Loucy (cell line): Measurements from ENCODE around the gene JKAMP.

ENCODE experiments used
- EZH2phosphoT487 ChIP-seq: fragments of 200-600 bp; IDR thresholded peaks from 2 replicates; pipeline ENCODE4 v1.6.1; 2018; ENCODE audit warnings: antibody characterized with exemption, mild to moderate bottlenecking, moderate library complexity, borderline replicate concordance
- TF ChIP-seq, protein P1 (sequence below): fragments of 200-600 bp; sonication (generic); conservative IDR thresholded peaks from 2 replicates; pipeline ENCODE4 v1.5.1; 2014; ENCODE audit warnings: mild to moderate bottlenecking, antibody characterized with exemption, low read length

DNA sequence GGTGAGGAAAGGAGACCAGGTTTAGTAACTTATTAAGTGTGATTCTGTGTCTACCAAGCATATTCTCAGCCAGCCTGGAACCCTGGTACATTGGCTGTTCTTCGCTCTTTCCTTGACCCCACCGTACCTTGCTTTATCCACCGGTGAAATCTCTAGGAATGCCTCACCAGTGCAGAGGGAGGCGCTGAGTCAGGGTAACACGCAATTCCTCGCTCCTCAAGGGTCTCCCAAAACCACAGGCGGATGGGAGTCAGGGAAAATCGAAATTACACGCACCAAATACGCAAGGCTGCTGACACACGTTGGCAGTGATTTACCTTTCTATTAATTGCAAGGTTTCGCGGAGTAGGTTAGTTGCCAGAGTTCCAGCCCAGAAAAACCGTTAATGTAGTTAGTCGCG is 954 bp upstream of the JKAMP start:
- TF ChIP-seq, protein P1, sequence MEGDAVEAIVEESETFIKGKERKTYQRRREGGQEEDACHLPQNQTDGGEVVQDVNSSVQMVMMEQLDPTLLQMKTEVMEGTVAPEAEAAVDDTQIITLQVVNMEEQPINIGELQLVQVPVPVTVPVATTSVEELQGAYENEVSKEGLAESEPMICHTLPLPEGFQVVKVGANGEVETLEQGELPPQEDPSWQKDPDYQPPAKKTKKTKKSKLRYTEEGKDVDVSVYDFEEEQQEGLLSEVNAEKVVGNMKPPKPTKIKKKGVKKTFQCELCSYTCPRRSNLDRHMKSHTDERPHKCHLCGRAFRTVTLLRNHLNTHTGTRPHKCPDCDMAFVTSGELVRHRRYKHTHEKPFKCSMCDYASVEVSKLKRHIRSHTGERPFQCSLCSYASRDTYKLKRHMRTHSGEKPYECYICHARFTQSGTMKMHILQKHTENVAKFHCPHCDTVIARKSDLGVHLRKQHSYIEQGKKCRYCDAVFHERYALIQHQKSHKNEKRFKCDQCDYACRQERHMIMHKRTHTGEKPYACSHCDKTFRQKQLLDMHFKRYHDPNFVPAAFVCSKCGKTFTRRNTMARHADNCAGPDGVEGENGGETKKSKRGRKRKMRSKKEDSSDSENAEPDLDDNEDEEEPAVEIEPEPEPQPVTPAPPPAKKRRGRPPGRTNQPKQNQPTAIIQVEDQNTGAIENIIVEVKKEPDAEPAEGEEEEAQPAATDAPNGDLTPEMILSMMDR: no peak
- no peak for TF ChIP-seq EZH2phosphoT487
